Measurements from ENCODE around the gene TST. TPM values are rescaled to one million over a fixed set of nuclear protein-coding genes. Genes with fewer than 3 reads are reported as not detected.

TST gene
- total RNA-seq, 6 experiments from 2014 or later, result 18.6 to 32.8 (median 21.7) TPM

DNA sequence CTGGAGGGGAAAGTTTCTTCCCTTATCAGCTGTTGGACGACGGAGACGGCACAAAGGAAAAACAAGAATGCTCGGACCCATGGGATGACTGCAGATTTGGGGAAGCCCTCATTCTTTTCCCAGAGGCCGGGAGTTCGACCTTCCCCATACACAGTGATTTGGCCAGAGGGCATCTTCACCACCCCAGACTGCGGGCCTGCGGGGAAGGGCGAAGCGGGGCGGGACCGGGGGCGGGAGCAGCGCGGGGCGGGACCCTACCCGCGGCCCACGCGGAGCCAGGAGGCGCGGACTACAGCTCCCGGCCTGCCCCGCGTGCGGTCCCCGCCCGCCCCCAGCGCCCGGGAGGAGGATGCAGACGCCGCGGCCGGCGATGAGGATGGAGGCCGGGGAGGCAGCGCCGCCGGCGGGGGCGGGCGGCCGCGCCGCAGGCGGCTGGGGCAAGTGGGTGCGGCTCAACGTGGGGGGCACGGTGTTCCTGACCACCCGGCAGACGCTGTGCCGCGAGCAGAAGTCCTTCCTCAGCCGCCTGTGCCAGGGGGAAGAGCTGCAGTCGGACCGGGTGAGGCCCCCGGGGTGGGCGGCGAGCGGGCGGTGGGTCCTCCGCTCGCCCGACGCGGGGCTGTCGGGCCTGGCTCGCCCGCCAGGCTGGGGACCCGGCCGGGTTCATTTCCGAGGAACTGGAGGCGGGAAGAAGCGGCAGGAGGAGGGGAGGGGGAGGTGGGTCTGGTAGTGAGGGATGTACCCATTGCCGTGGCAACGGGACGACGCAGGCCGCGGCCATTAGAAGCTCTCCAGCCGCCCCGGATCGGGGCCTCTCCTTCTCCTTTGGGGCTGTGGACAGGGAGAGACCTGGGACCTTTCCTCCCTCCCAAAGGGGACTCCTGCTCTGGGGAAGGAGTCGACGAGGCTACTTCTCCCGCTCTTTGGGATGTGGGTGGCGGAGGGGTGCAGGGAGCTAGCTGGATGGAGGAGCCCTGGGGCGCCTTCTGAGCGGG, 32.4 kb upstream of the TST start, which contains the start of gene KCTD17:
Gene KCTD17, plus strand, starts transcription at position 352 of the 995 bp plus-strand sequence. Its CDS starts 19 bp downstream, at position 371.
- H3K4me3 Mint-ChIP-seq, result peak within 1 kb of the TSS; percentile 90
- TF ChIP-seq, protein P1, sequence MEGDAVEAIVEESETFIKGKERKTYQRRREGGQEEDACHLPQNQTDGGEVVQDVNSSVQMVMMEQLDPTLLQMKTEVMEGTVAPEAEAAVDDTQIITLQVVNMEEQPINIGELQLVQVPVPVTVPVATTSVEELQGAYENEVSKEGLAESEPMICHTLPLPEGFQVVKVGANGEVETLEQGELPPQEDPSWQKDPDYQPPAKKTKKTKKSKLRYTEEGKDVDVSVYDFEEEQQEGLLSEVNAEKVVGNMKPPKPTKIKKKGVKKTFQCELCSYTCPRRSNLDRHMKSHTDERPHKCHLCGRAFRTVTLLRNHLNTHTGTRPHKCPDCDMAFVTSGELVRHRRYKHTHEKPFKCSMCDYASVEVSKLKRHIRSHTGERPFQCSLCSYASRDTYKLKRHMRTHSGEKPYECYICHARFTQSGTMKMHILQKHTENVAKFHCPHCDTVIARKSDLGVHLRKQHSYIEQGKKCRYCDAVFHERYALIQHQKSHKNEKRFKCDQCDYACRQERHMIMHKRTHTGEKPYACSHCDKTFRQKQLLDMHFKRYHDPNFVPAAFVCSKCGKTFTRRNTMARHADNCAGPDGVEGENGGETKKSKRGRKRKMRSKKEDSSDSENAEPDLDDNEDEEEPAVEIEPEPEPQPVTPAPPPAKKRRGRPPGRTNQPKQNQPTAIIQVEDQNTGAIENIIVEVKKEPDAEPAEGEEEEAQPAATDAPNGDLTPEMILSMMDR (IDR thresholded peaks at IDR 0.05), result peak; percentile 13; the same call in 1 of the 2 replicates
- DNase-seq, result peak; percentile 43
- no peaks in the 10 kb centered on the region for H3K36me3 Mint-ChIP-seq (ENCODE audit: low read depth)
- H3K27me3 Mint-ChIP-seq (ENCODE audit: insufficient read depth), result peaks cover 1% of the 10 kb centered on the region
- H3K9me3 Mint-ChIP-seq, result no peaks in the 10 kb centered on the region
- peak within 1 kb of the TSS; percentile 83 for H3K27ac Mint-ChIP-seq
- peaks cover 16% of the 10 kb centered on the region for H3K4me1 Mint-ChIP-seq (ENCODE audit: low read depth)

DNA sequence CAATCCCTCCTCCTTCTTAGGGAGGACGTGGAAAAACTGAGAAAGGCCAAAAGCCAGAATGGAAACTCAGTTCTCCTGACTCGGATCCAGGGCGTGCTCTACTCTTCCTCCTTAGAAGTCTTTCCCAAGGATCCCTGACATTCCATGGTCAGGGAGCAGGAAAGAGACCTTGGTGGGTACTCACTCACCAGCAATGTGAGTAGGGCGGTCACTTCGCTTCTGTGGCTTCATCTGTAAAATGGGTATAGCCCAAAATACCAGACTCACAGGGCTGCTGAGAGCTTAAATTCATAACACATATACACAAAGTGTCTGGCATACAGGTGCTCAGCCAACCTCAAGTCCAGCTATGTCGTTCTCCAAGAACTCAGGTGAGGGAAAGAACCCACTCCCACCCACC, 31.7 kb upstream of the TST start:
- Mint-ChIP-seq H3K27me3 (ENCODE audit: insufficient read depth) (peaks cover 1% of the 10 kb centered on the region), H3K9me3 (no peaks in the 10 kb centered on the region), H3K36me3 (ENCODE audit: low read depth) (no peaks in the 10 kb centered on the region), H3K27ac (no peak overlapping the region), H3K4me3 (no peak overlapping the region; the same call in 1 of the 2 replicates), H3K4me1 (ENCODE audit: low read depth) (peaks cover 21% of the 10 kb centered on the region)
- TF ChIP-seq, protein P1 (IDR thresholded peaks at IDR 0.05), result no peak
- no peak for DNase-seq

DNA sequence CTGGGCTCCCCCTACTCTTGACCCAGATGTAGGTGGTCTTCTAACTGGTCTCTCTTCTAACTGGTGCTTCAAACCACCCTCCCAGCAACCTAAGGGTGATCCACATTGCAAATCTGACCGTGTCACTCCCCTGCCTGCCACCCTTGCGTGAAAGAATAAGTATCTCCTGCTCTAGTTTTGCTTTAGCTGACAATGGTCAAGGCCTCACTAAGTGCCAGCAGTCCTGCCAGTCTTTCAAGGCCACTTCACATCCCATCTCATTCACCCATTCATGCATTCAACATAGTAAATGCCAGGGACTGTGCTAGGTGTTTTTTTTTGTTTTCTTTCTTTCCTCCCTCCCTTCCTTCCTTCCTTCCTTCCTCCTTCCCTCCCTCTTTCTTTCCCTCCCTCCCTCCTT, 30.0 kb upstream of the TST start:
- Mint-ChIP-seq H3K4me3 (no peak overlapping the region), H3K9me3 (no peaks in the 10 kb centered on the region), H3K27ac (no peak overlapping the region), H3K27me3 (ENCODE audit: insufficient read depth) (peaks cover 1% of the 10 kb centered on the region), H3K36me3 (ENCODE audit: low read depth) (no peaks in the 10 kb centered on the region), H3K4me1 (ENCODE audit: low read depth) (peaks cover 29% of the 10 kb centered on the region)
- no peak for DNase-seq
- TF ChIP-seq, protein P1 (IDR thresholded peaks at IDR 0.05), result no peak

DNA sequence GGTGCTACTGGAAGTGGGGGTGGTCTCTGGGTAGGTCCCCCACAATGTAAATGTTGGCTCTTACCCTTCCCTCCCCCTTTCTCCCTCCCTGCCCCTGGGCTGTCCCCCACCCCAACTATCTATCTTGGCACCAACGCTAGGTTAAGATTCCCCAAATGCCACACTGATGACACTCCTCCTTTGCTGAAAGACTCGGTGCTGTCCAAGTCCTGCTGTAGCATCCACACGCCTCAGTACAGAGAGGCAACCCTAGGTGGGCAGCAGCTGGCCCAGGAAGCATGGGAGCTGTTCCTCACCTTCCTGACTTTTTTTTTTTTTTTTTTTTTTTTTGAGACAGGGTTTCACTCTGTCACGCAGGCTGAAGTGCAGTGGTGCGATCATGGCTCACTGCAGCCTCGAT, 28.9 kb upstream of the TST start:
- Mint-ChIP-seq H3K4me1 (ENCODE audit: low read depth) (peaks cover 24% of the 10 kb centered on the region), H3K9me3 (no peaks in the 10 kb centered on the region), H3K27me3 (ENCODE audit: insufficient read depth) (peaks cover 1% of the 10 kb centered on the region), H3K4me3 (no peak overlapping the region), H3K27ac (no peak overlapping the region), H3K36me3 (ENCODE audit: low read depth) (no peaks in the 10 kb centered on the region)
- TF ChIP-seq, protein P1 (IDR thresholded peaks at IDR 0.05), result no peak
- DNase-seq, result peak; percentile 12

DNA sequence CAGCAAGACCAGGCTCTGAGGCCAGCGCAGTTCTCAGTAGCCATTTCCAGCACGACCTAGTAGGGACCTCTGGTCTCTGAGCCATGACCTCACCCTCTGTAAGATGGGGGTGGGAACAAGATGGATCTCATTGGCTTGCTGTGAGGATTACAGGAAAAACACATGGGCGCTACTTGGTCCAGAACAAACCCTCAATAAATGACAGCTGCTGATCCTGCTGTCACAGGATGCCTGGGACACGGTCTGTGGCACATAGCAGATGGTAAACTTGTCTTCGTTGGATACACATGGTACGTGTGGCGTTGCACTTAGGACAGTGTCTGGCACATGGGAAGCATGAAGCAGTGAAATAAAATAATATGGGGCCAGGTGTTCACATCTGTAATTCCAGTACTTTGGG, 27.8 kb upstream of the TST start:
- Mint-ChIP-seq H3K36me3 (ENCODE audit: low read depth) (no peaks in the 10 kb centered on the region), H3K27ac (no peak overlapping the region), H3K27me3 (ENCODE audit: insufficient read depth) (no peaks in the 10 kb centered on the region; the same call in 1 of the 2 replicates), H3K4me1 (ENCODE audit: low read depth) (peaks cover 13% of the 10 kb centered on the region), H3K4me3 (no peak overlapping the region), H3K9me3 (no peaks in the 10 kb centered on the region)
- no peak for DNase-seq
- TF ChIP-seq, protein P1 (IDR thresholded peaks at IDR 0.05), result no peak
